NCI-H345 (cell line): ENCODE measurements around the gene TRPV3.
"Not testable (repeated sequence)": the region's sequence is repeated elsewhere in the genome, so short reads cannot be mapped to it uniquely, and the experiment has no call there.

ENCODE experiments used
- DNase-seq: peaks from one replicate; lab custom pipeline; 2025; lab: John Stamatoyannopoulos, UW

The TRPV3 gene

DNA sequence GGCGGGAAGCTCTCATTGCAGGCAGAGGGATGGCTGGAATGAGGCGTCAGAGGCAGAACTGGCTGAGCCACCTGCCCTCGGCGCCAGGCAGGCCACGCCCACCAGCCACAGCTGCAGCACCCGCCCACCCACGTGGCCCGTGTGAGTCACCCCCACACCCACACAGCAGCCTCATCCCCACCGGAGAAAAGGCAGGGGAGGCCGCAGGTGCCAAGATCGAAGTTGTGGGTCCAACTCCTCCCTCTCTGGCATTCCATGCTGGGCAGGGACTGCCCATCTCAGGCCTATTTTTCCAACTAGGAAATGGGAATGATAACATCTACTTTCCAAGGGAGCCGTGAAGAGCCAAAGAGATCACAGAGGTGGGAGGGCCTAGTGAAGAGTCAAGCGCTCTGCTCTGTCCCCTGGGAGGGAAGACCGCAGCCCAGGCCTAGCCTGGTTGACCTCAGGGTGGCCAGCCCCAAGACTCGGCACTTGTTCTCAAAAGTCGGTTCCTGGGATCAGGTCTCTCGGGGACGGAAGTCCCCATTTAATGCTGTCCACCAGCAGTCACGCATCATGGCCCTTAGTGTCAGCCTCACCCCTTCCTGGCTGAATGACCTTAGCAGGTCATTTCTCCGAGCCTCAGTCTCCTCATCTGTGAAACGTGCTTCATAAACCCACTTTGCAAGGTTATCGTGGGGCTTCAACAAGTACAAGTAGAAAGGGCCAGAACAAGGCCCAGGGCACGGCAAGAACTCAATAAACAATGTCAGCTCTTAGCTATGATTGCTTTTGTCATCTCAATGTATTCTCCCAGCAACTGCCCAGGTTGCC is at the start of gene TRPV3:
Gene TRPV3, minus strand, starts transcription at position 45 of the 816 bp plus-strand sequence. CDS start 2,962 bp downstream, outside the sequence.
- DNase-seq, result no peak

GRCh38 chr17:3603870-3604259 is 46.3 kb upstream of the TRPV3 start:
- DNase-seq, result no peak

GRCh38 chr17:3603119-3603869 is 45.7 kb upstream of the TRPV3 start:
- DNase-seq, result no peak

GRCh38 chr17:3602499-3602898 is 44.9 kb upstream of the TRPV3 start:
- DNase-seq, result no peak

DNA sequence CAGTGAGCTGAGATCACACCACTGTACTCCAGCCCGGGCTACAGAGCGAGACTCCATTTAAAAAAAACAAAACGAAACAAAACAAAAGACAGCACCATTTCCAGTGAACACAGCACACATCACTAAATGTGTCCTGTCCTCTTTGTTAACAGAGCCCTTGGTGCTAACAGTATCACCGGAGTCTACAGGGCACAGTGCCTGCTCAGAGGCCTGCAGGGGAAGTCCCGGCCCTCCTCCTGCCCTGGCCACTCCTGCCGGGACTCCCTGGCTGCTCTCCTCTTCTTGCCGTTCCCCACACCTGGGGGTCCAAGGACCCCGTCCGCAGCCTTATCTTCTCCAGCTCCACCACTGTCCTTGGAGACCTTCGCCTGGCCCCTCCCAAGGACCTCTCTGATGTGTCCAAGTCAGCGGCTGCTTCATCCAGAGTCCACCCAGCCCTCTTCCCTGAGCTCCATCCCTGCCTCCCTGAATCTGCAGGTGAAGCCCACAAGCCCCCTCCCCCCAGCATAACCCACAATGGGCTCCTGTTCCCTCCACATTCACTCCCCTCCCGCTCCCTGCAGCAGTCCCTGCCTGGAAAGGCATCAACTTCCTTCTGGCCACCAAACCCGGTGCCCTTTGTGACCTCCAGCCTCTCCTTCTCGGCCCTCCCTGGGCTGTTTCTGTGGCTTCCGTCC is 43.1 kb upstream of the TRPV3 start:
- DNase-seq, result no peak

DNA sequence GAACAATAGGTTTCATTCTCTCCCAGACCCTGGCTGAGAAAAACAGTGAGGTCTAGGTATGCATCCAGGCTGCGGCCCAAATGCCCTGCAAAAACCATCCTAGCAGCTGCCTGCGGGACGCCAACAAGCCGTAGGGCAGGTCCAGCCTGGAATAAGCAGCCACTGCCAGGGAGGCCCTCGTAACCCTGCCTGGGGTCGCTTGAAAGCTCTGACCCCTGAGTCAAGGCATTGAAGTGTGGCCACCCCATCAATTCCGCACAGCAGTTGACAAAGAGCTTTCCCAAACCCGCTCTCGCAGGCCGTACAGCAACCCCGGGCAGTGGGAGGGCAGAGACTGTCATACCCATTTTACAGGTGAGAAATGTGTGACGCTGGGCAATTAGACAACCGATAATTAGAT is 40.5 kb upstream of the TRPV3 start:
- DNase-seq, result no peak

DNA sequence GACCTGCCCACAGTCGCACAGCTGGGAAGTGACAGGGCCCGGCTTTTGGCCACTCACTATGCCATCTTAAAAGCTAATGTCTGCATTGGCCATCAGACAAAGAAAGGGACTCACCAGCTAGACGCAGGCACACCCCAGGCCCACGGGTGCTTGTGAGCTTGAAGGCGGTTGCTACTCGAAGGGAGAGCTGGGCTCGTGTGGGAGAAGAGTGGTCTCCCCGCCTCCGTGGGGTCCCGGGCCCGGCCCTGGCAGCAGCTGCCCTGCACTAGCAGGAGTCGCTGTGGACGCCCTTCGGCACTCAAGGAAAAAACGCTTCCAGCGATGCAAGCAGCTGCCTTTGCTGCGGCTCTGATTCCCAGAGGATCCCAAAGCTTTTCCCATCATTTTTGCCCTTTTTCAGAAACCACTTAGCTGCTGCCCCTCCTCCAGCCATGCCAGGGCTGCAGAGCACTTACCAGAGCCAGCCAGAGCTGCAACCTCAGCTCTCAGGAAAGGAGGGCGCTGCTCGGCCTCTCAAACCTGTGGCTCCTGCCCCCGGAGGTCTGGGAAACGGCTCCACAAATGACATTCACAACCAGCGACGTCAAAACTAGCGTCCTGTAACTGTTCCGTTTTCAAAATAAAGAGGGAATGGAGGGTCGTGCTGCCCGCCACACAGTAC is 39.3 kb upstream of the TRPV3 start:
- DNase-seq, result no peak

DNA sequence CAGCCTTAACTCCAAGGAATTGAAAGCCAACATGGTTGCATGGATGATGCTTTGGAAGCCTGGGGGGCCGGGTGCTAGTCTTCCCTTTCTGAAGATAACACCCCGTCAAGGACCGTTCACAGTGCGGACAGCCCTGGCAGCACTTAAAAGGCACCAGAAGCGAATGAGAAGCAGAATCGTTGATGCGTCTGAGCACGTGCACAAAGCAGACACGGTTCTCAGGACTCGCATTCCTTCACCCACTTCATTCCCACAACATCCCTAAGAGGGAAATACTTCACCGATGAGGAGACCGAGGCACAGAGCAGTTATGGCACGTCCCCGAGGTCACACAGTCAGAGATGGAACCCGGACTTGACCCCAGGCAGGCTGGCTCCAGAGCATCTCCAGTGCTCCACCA is 37.4 kb upstream of the TRPV3 start:
- DNase-seq, result no peak

DNA sequence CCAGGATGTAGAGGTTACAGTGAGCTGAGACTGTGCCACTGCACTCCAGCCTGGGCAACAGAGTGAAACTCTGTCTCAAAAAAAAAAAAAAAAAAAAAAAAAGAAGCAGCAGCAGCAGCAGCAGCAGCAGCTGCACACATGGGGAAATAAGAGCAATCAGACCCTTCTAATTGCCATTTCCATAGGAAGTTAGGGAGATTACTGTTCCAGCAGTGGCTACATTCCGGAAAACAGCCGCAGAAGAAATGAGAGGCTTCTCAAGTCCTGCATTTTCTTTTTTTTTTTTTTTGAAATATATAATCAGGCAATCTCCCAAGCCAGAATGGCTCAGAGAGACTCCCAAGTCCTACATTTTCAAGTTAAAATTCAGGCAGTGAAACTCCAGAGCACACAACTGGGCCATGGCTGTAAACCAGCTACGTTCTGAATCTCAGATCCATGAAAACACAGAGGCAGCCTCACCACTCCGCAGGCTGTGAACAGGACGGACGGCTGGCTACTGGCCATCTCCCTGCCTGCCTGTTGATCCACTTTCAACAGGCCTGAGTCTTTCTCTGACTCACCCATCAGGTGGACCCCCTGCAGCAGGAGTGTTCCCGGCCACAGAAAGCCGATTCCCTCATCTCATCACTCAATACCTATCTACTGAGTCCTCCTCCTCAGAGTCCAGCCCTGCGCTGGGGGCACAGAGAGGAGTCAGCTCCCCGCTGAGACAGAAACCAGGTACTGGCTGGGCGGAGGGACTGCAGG is 36.6 kb upstream of the TRPV3 start:
- no peak for DNase-seq

- DNase-seq, result no peak
Measured at GRCh38 chr17:3593384-3593783, 35.8 kb upstream of the TRPV3 start.

GRCh38 chr17:3592216-3592860 is 34.7 kb upstream of the TRPV3 start:
- no peak for DNase-seq

- DNase-seq, result no peak
Measured at GRCh38 chr17:3590768-3591167, 33.2 kb upstream of the TRPV3 start.

DNA sequence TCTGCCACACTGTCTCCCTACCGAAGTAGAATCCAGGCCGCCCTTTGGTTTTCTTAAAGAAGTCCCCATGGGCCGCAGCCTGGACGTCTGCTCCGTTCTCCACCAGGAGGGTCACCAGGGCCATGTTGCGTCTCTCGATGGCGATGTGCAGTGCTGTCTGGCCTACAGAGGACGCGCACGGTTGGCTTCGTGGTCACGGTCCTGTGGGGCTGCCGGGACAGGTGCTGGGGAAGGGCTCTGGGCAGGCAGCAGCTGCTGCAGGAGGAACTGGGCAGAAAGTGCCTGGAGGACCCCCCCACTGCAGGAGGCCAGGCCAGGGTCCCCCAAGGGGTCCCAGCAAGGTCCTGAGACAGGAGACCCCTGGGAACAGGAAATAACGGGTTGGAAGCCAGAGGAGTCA is 32.6 kb upstream of the TRPV3 start:
- DNase-seq, result no peak

GRCh38 chr17:3589784-3590183 is 32.2 kb upstream of the TRPV3 start:
- DNase-seq, result no peak

DNA sequence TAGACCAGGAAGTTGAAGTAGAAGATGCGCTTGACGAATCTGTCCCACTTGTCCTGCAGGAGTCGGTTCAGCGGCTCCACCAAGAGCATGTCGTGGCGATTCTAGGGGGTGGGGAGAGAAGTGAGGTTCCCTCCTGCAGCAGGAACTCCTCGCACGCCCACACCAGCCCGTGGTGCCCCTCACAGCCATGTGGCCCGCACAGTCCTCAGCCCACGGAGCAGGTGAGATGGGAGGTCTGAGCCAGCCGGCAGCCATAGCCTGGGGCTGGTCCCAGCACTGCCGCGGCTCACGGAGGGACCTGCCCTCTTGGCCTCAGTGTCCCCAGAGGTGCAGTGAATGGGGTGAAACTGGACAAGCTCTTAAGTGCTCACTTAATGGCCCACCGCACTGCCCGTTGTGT is 28.2 kb upstream of the TRPV3 start:
- DNase-seq, result no peak

DNA sequence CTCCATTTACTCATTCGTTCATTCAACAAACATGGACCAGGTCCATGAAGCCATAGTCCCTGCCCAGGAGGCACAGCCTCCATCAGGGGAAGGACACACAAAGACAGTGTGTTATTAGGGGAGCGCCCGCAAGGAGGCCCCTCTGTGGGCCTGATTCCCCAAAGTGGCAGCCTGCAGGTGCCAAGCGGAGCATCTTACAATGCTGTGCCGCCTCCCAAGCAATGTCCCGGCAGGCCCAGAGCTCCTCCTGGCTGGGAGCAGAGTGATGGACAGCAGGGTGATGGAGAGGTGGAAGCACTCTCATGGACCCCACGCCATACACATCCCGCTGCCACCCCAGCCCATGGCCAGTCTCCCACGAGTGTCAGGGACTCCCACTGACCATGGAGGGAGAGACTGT is 25.8 kb upstream of the TRPV3 start:
- DNase-seq, result no peak

DNA sequence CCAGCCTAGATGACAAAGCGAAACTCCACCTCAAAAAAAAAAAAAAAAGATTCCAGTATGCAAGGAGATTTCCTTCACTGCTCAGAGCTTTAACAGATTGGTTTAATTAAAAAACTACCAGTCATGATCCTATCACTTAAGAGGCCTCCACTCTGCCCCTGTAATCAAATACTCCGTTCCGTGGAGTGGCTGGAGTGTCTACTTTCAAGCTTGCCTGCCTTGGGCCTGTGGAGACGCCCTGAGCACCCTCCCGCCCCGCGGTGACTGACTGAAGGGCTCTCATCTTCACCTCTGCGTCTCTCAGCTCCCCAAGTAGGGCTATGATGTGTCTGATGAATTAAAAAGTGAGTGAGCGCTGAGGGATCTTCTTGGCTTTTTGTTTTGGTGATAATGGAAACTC is 25.3 kb upstream of the TRPV3 start:
- DNase-seq, result no peak

GRCh38 chr17:3578667-3579066 is 21.1 kb upstream of the TRPV3 start:
- DNase-seq, result not testable (repeated sequence)

DNA sequence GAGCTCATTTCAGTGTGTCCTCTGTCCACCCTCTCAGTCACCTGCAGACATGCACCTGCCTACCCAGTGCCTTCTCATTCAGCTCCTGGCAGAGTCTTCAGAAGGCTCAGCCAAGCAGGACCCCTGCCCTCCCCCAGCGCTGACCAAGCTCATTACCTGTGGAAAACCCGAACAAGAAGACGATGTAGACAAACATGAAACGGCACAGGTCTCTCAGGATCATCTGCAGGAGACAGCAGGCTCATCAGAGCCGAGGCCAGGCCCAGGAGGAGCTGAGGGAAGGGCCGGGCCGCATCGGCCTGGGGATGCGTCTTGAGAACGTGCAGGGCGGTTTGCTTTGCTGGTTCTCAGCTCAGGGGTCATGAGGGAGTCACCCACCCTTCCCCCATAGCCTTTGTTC is 19.4 kb upstream of the TRPV3 start:
- DNase-seq, result no peak

DNA sequence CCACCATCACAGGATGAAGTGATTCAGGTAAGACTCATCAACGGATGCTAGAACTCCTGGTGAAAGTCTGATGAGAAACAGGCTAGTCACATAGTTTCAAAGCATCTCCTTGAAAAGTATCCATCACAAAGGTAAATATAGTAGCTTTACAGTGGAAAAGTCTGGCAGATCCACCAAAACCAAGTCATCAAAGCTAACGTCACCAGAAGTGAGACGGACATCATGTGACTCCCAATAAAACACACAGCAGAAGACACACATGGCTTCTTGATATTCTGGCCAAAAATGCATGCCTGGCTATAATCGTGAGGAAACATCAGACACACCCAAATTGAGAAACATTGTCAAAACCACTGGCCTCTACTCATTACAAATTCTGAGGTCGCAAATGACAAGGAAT is 17.9 kb upstream of the TRPV3 start:
- DNase-seq, result no peak

- DNase-seq, result no peak
Measured at GRCh38 chr17:3574231-3574630, 16.6 kb upstream of the TRPV3 start.
